ENCODE measurements around the gene NCKAP5.

Gene NCKAP5

DNA sequence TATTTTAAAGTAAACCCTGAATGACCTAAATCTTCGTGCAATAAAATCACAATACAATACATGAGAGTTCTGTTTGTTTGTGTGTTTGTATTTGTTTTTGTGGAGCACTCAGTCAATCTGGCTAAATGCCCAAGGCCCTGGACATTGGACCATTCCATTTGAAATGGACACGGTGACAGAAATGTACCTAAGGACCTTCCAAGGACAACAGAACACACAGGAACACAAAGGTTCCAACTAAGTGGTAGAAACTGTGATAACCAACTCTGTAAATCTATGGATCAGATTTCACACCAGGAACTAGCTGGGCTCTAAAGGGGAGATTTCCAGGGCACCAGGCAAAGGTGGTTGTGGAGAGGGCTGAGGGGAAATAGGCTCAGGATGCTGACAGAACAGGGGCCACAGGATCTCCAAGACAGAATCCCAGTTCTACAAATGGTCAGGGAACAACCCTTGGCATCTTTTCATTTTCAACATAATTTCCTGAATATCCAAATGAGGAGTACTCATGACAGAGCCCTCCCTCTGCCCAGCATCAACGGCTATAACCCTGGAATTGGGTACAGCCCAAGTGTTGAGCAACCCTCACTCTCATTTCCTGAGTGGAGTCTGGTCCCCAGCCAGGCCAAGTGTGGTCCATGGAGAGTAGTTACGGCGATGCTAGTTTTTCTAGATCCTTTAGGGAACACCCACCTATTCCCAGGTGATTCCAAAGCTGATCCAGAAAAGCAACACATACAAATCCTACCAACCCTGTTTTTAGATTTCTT lies 78.4 kb downstream of the NCKAP5 start:
- no peaks in the 10 kb centered on the region for H3K9me3 ChIP-seq (ENCODE audit: control insufficient read depth in 2 of 2, low read length in 2 of 2)
- H3K4me1 ChIP-seq (ENCODE audit: control insufficient read depth in 2 of 2, insufficient read depth in 2 of 2, low read length in 2 of 2): peaks cover 3% of the 10 kb centered on the region in 2 donors
- H3K9ac ChIP-seq (ENCODE audit: low read depth in 1 of 2, low read length in 2 of 2): no peak overlapping the region
- no peak overlapping the region for H3K27ac ChIP-seq (ENCODE audit: low read depth in 2 of 2, low read length in 2 of 2)
- no peaks in the 10 kb centered on the region for H3K27me3 ChIP-seq (ENCODE audit: control insufficient read depth in 2 of 2, insufficient read depth in 2 of 2, low read length in 2 of 2)
- no peak overlapping the region for H3K4me3 ChIP-seq (ENCODE audit: low read length in 2 of 2)
- no peaks in the 10 kb centered on the region for H3K36me3 ChIP-seq (ENCODE audit: control insufficient read depth in 2 of 2, insufficient read depth in 2 of 2, low read length in 2 of 2)

DNA sequence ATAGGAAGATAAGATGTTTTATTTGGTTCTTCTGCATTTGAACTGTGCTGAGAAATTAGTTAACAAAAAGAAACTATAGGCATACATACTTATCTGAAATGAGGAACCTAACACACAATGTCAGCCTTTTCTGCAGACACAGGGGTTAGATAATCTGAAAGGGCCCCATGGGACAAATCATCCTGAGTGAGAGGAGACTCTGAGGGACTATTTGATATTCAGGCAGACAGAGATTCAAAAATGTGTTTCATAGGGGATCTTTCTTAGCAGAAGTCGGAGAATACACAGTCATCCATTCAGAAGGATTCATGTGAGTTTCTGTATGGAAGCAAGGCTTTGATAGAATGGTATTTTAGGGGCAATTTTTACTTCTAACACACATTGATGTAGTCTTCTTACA lies 79.1 kb downstream of the NCKAP5 start:
- Histone ChIP-seq H3K4me3 (ENCODE audit: low read length in 2 of 2) (no peak overlapping the region), H3K36me3 (ENCODE audit: control insufficient read depth in 2 of 2, insufficient read depth in 2 of 2, low read length in 2 of 2) (no peaks in the 10 kb centered on the region), H3K9ac (ENCODE audit: low read depth in 1 of 2, low read length in 2 of 2) (no peak overlapping the region), H3K27me3 (ENCODE audit: control insufficient read depth in 2 of 2, insufficient read depth in 2 of 2, low read length in 2 of 2) (no peaks in the 10 kb centered on the region), H3K27ac (ENCODE audit: low read depth in 2 of 2, low read length in 2 of 2) (no peak overlapping the region), H3K9me3 (ENCODE audit: control insufficient read depth in 2 of 2, low read length in 2 of 2) (no peaks in the 10 kb centered on the region), H3K4me1 (ENCODE audit: control insufficient read depth in 2 of 2, insufficient read depth in 2 of 2, low read length in 2 of 2) (peaks cover 3% of the 10 kb centered on the region in 2 donors)

DNA sequence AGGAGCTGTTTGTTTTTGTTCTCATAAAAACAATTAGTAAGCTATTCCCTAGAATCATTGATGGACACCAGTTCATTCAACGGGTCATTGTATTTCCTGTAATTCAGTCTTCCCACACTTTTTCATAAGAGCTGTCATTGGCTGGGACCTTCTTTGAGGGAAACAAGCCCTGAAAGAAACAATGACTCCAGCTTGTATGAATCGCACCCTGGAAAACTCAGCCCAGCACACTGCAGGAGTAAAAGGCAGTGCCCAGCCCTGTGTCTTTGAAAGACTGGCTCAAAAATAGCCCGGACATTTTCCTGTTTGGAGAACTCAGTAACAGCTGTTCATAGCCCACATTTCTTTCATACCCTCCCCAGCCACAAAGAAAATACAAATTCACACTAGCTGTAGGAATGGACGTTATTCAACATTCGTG lies 81.5 kb downstream of the NCKAP5 start:
- Histone ChIP-seq H3K9ac (ENCODE audit: low read depth in 1 of 2, low read length in 2 of 2) (no peak overlapping the region), H3K36me3 (ENCODE audit: control insufficient read depth in 2 of 2, insufficient read depth in 2 of 2, low read length in 2 of 2) (no peaks in the 10 kb centered on the region), H3K27ac (ENCODE audit: low read depth in 2 of 2, low read length in 2 of 2) (no peak overlapping the region), H3K9me3 (ENCODE audit: control insufficient read depth in 2 of 2, low read length in 2 of 2) (no peaks in the 10 kb centered on the region), H3K4me3 (ENCODE audit: low read length in 2 of 2) (no peak overlapping the region), H3K4me1 (ENCODE audit: control insufficient read depth in 2 of 2, insufficient read depth in 2 of 2, low read length in 2 of 2) (peaks cover 3% of the 10 kb centered on the region in 2 donors), H3K27me3 (ENCODE audit: control insufficient read depth in 2 of 2, insufficient read depth in 2 of 2, low read length in 2 of 2) (no peaks in the 10 kb centered on the region)

DNA sequence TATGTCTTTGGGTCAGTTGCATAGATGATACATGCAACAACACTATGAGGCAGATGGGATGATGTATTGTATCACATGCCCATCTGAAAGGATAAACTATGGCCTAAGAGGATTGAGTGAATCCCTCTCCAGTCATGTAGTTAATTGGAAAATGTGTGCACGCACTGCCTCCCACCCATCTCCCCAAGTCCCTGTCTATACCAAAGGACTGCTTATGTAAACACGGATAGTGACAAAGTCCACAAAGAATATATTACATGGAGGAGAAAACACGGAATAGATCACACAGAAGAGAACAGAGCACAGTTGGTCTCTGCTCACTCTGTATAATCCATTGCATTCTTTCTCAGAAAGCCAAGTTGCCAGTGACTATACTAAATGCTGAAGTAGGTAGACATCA lies 82.4 kb downstream of the NCKAP5 start:
- no peak overlapping the region for H3K4me3 ChIP-seq (ENCODE audit: low read length in 2 of 2)
- H3K9ac ChIP-seq (ENCODE audit: low read depth in 1 of 2, low read length in 2 of 2): no peak overlapping the region
- no peaks in the 10 kb centered on the region for H3K27me3 ChIP-seq (ENCODE audit: control insufficient read depth in 2 of 2, insufficient read depth in 2 of 2, low read length in 2 of 2)
- H3K27ac ChIP-seq (ENCODE audit: low read depth in 2 of 2, low read length in 2 of 2): no peak overlapping the region
- peaks cover 3% of the 10 kb centered on the region in 2 donors for H3K4me1 ChIP-seq (ENCODE audit: control insufficient read depth in 2 of 2, insufficient read depth in 2 of 2, low read length in 2 of 2)
- no peaks in the 10 kb centered on the region for H3K9me3 ChIP-seq (ENCODE audit: control insufficient read depth in 2 of 2, low read length in 2 of 2)
- H3K36me3 ChIP-seq (ENCODE audit: control insufficient read depth in 2 of 2, insufficient read depth in 2 of 2, low read length in 2 of 2): no peaks in the 10 kb centered on the region

DNA sequence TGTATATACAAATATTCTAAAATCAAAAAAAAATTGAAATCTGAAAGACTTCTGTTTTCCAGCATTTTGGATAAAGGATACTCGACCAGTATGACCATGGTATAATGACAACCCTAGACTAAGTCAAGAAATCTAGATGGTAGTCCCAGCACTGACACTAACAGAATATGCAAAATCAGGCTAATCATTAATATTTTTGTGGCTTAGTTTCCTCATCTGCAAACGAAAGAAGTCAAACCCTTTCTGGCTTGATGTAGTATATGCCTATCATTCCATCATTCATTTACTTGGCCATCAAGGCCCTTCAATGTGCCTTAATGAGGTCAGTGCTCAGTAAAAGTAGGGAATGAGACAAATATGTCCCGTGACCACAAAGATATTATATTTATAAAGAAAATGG lies 83.5 kb downstream of the NCKAP5 start:
- Histone ChIP-seq H3K4me1 (ENCODE audit: control insufficient read depth in 2 of 2, insufficient read depth in 2 of 2, low read length in 2 of 2) (peaks cover 0 to under 1% of the 10 kb centered on the region in 2 donors), H3K4me3 (ENCODE audit: low read length in 2 of 2) (no peak overlapping the region), H3K27ac (ENCODE audit: low read depth in 2 of 2, low read length in 2 of 2) (no peak overlapping the region), H3K27me3 (ENCODE audit: control insufficient read depth in 2 of 2, insufficient read depth in 2 of 2, low read length in 2 of 2) (no peaks in the 10 kb centered on the region), H3K9ac (ENCODE audit: low read depth in 1 of 2, low read length in 2 of 2) (no peak overlapping the region), H3K36me3 (ENCODE audit: control insufficient read depth in 2 of 2, insufficient read depth in 2 of 2, low read length in 2 of 2) (no peaks in the 10 kb centered on the region), H3K9me3 (ENCODE audit: control insufficient read depth in 2 of 2, low read length in 2 of 2) (no peaks in the 10 kb centered on the region)

DNA sequence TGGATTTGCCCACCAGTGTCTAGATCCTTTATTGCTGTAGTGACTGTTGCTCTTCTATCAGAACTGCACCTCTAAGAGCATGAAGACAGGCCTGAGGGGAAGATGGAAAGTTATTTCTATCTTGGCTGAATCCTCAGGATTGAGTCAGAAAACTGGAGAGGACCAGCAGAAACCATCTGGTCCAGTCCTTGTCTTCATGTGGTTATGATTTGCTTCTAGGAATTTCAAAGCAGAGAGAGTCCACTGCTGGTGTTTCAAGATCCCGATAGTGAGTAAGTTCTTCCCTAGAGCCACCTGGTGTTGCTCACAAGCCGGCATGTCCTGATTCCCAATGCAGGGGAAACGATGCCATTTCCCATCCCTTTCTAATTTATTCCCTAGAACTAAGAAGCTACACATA lies 84.2 kb downstream of the NCKAP5 start:
- Histone ChIP-seq H3K36me3 (ENCODE audit: control insufficient read depth in 2 of 2, insufficient read depth in 2 of 2, low read length in 2 of 2) (no peaks in the 10 kb centered on the region), H3K4me1 (ENCODE audit: control insufficient read depth in 2 of 2, insufficient read depth in 2 of 2, low read length in 2 of 2) (no peaks in the 10 kb centered on the region), H3K9me3 (ENCODE audit: control insufficient read depth in 2 of 2, low read length in 2 of 2) (no peaks in the 10 kb centered on the region), H3K9ac (ENCODE audit: low read depth in 1 of 2, low read length in 2 of 2) (no peak overlapping the region), H3K27me3 (ENCODE audit: control insufficient read depth in 2 of 2, insufficient read depth in 2 of 2, low read length in 2 of 2) (no peaks in the 10 kb centered on the region), H3K27ac (ENCODE audit: low read depth in 2 of 2, low read length in 2 of 2) (no peak overlapping the region), H3K4me3 (ENCODE audit: low read length in 2 of 2) (no peak overlapping the region)

DNA sequence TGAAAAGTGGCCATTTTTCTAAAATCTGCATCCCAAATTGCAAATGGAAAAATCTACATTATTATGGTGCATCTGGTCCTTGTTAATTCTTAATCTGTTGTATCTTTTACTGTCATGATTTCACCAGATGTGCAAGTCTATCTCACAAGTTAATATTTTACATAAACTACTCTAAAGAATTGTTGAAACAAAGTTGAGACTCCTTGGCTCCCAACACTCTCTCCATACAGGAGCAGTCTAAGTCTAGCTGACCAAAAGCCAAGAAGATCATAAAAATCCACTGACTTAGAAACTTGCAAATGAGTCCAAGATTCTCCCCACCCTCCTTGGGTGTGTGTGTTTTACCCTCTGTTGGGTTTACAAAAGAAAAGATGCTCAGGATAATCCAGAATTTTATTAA lies 85.1 kb downstream of the NCKAP5 start:
- Histone ChIP-seq H3K27me3 (ENCODE audit: control insufficient read depth in 2 of 2, insufficient read depth in 2 of 2, low read length in 2 of 2) (no peaks in the 10 kb centered on the region), H3K4me1 (ENCODE audit: control insufficient read depth in 2 of 2, insufficient read depth in 2 of 2, low read length in 2 of 2) (no peaks in the 10 kb centered on the region), H3K9me3 (ENCODE audit: control insufficient read depth in 2 of 2, low read length in 2 of 2) (no peaks in the 10 kb centered on the region), H3K9ac (ENCODE audit: low read depth in 1 of 2, low read length in 2 of 2) (no peak overlapping the region), H3K27ac (ENCODE audit: low read depth in 2 of 2, low read length in 2 of 2) (no peak overlapping the region), H3K4me3 (ENCODE audit: low read length in 2 of 2) (no peak overlapping the region), H3K36me3 (ENCODE audit: control insufficient read depth in 2 of 2, insufficient read depth in 2 of 2, low read length in 2 of 2) (no peaks in the 10 kb centered on the region)

DNA sequence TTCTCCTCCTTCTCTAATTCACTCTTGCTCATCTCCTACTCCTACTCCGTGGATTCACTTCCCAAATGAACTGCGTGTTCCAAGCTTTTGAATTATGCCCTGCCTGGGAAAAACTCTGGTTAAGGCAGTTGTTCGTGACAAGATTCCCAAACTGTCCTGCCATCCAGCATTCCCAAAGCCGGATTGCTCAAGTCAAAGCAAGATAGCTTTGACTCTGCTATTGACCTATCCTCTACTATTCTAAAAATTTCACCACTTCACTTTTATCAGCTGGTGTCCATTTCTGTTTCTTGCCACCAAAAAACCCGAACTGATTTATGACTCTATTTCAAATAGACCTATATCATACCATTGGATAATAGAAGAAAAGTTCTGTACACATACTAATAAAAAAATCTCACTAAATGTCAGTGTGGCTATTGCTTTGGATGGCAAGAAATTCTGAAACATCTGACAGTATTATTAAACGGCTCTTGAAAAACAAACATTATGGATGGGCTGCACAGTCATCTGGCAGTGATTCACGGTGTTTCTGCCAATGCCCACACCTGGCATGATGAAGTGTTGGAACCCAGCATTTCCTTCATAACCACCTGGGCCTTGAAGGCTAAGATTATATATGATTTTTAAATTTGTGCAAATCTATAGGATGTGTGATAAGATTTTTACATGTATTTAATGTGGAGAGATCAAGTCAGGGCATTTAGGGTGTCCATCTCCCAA lies 87.4 kb downstream of the NCKAP5 start:
- Histone ChIP-seq H3K36me3 (ENCODE audit: control insufficient read depth in 2 of 2, insufficient read depth in 2 of 2, low read length in 2 of 2) (no peaks in the 10 kb centered on the region), H3K27me3 (ENCODE audit: control insufficient read depth in 2 of 2, insufficient read depth in 2 of 2, low read length in 2 of 2) (no peaks in the 10 kb centered on the region)

DNA sequence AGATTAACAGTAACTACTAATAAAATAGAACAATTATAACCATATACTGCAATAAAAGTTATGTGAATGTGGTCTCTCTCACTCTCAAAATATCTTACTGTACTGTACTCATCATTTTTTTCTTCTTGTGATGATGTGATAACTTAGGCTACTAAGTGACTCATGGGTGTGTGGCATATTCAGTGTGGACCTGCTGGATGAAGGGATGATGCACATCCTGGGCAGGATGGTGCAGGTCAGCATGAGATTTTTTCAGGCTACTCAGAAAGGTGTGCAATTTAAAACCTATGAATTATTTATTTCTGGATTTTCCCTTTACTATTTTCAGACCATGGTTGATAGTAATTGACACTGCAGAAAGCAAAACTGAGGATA lies 90.7 kb downstream of the NCKAP5 start:
- Histone ChIP-seq H3K4me3 (ENCODE audit: low read length in 2 of 2) (no peak overlapping the region), H3K9ac (ENCODE audit: low read depth in 1 of 2, low read length in 2 of 2) (no peak overlapping the region), H3K36me3 (ENCODE audit: control insufficient read depth in 2 of 2, insufficient read depth in 2 of 2, low read length in 2 of 2) (no peaks in the 10 kb centered on the region), H3K27ac (ENCODE audit: low read depth in 2 of 2, low read length in 2 of 2) (no peak overlapping the region), H3K27me3 (ENCODE audit: control insufficient read depth in 2 of 2, insufficient read depth in 2 of 2, low read length in 2 of 2) (no peaks in the 10 kb centered on the region), H3K9me3 (ENCODE audit: control insufficient read depth in 2 of 2, low read length in 2 of 2) (no peaks in the 10 kb centered on the region), H3K4me1 (ENCODE audit: control insufficient read depth in 2 of 2, insufficient read depth in 2 of 2, low read length in 2 of 2) (no peaks in the 10 kb centered on the region)

More for the DNA sequence above, 87.4 kb downstream of the NCKAP5 start:
- Histone ChIP-seq H3K27ac (ENCODE audit: low read depth in 2 of 2, low read length in 2 of 2) (no peak overlapping the region), H3K4me1 (ENCODE audit: control insufficient read depth in 2 of 2, insufficient read depth in 2 of 2, low read length in 2 of 2) (no peaks in the 10 kb centered on the region), H3K9me3 (ENCODE audit: control insufficient read depth in 2 of 2, low read length in 2 of 2) (no peaks in the 10 kb centered on the region), H3K4me3 (ENCODE audit: low read length in 2 of 2) (no peak overlapping the region), H3K9ac (ENCODE audit: low read depth in 1 of 2, low read length in 2 of 2) (no peak overlapping the region)

DNA sequence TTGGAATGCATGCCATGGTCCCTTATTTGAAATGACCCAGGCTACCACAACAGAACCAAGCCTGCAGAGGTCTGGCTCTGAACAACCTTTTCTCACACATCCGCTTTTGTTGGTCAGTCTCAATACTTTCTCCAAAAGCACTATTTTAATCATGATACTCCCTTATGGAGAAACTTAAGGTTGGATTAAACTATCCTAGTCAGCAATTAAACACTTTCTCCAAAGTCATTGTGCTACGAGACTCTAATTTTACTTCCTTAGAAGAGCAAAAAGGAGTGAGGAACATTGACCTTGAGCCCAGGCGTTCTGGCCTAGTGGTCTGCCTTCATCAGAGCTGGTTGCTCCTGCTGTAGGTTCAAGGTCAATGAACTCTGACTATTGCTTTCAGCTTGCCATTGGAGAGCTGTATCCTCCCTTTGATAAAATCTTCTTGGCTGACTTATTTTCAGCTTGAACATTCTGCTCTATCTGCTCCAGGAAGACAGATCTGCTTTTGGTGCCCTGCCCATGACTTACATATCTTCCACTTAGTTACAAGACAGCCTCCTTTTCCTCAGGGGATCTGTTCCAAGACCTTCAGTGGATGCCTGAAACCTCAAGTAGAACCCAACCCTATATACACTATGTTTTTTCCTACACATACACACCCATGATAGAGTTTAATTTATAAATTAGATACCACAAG lies 91.2 kb downstream of the NCKAP5 start:
- Histone ChIP-seq H3K4me1 (ENCODE audit: control insufficient read depth in 2 of 2, insufficient read depth in 2 of 2, low read length in 2 of 2) (no peaks in the 10 kb centered on the region), H3K9ac (ENCODE audit: low read depth in 1 of 2, low read length in 2 of 2) (no peak overlapping the region), H3K36me3 (ENCODE audit: control insufficient read depth in 2 of 2, insufficient read depth in 2 of 2, low read length in 2 of 2) (no peaks in the 10 kb centered on the region), H3K4me3 (ENCODE audit: low read length in 2 of 2) (no peak overlapping the region), H3K9me3 (ENCODE audit: control insufficient read depth in 2 of 2, low read length in 2 of 2) (no peaks in the 10 kb centered on the region), H3K27me3 (ENCODE audit: control insufficient read depth in 2 of 2, insufficient read depth in 2 of 2, low read length in 2 of 2) (no peaks in the 10 kb centered on the region), H3K27ac (ENCODE audit: low read depth in 2 of 2, low read length in 2 of 2) (no peak overlapping the region)
